ENCODE results near the gene ARCN1.

ARCN1 gene

GRCh38 chr11:118643142-118643994, 71.2 kb downstream of the ARCN1 start:
- no peak overlapping the region for H3K27ac ChIP-seq
- no peak for TF ChIP-seq ZFX (IDR thresholded peaks at IDR 0.05; ENCODE audit: borderline replicate concordance)
- TF ChIP-seq CTCF (IDR thresholded peaks at IDR 0.05), result no peak

- H3K27ac ChIP-seq, result no peak overlapping the region
- no peak for TF ChIP-seq ZFX (IDR thresholded peaks at IDR 0.05; ENCODE audit: borderline replicate concordance)
- TF ChIP-seq CTCF (IDR thresholded peaks at IDR 0.05), result no peak
These were observed 71.8 kb downstream of the ARCN1 start for GRCh38 chr11:118643995-118644345.

GRCh38 chr11:118644496-118644895, 72.3 kb downstream of the ARCN1 start:
- no peak overlapping the region for H3K27ac ChIP-seq
- TF ChIP-seq ZFX (IDR thresholded peaks at IDR 0.05; ENCODE audit: borderline replicate concordance), result no peak
- TF ChIP-seq CTCF (IDR thresholded peaks at IDR 0.05), result no peak

DNA sequence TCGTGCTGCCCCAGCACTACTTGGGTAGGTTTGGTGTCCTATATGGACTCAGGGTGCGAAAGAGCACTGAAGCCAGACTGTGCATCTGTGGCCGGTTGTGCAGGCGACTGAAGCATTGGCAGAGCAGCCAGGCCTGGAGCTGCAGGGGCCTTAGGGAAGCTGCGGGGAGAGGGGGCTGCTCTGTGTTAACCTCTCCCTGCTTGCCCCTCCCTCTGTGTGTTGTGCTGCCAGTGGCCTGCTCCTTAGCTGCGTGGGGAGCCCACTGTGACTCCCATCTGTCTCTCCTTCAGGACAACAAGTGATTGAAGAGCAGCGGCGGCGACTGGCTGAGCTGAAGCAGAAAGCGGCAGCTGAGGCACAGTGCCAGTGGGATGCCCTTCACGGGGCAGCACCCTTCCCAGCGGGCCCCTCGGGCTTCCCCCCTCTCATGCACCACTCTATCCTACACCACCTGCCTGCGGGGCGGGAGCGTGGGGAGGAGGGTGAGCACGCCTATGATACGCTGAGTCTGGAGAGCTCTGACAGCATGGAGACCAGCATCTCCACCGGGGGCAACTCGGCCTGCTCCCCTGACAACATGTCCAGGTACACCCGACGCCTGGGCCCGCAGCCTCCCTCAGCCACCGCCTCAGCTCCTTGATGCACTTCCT, 73.0 kb downstream of the ARCN1 start:
- TF ChIP-seq ZFX (IDR thresholded peaks at IDR 0.05; ENCODE audit: borderline replicate concordance) (no peak), CTCF (IDR thresholded peaks at IDR 0.05) (no peak)
- no peak overlapping the region for H3K27ac ChIP-seq

DNA sequence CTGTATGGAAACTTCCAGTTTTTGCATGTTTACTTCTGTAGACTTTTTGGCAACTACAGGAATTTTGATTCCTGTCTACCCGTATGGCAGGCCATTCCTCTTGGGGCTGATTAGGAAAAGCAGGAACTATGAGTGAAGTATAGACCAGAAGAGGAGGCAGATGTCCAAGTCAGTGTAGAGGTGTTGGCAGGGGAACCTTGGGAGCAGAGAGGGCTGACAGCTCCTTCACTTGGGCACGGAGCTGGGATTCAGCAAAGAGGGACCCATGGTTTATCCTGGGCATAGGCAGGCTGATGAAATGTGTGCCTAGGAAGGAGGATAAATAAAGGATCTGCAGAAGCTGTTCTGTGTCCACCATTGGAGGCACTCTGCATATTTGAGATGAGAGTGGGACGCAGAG, 74.2 kb downstream of the ARCN1 start:
- TF ChIP-seq ZFX (IDR thresholded peaks at IDR 0.05; ENCODE audit: borderline replicate concordance) (no peak), CTCF (IDR thresholded peaks at IDR 0.05) (no peak)
- H3K27ac ChIP-seq, result no peak overlapping the region

- no peak overlapping the region for H3K27ac ChIP-seq
- TF ChIP-seq CTCF (IDR thresholded peaks at IDR 0.05) (no peak), ZFX (IDR thresholded peaks at IDR 0.05; ENCODE audit: borderline replicate concordance) (no peak)
These were observed 76.1 kb downstream of the ARCN1 start for GRCh38 chr11:118648291-118648690.

- no peak overlapping the region for H3K27ac ChIP-seq
- no peak for TF ChIP-seq CTCF (IDR thresholded peaks at IDR 0.05)
- TF ChIP-seq ZFX (IDR thresholded peaks at IDR 0.05; ENCODE audit: borderline replicate concordance), result no peak
These were observed 77.7 kb downstream of the ARCN1 start for GRCh38 chr11:118649941-118650340.
